B cell (primary cell): ENCODE data around the gene SNX17. TPM values are rescaled to one million over a fixed set of nuclear protein-coding genes. Genes with fewer than 3 reads are reported as not detected.

Experiments used
- ATAC-seq: fragments of 200-7000 bp; cut with Tn5 transposase; one replicate; pipeline ENCODE4 v1.10.0; 2021; ENCODE audit warnings: low read depth, mild to moderate bottlenecking, moderate number of reproducible peaks, moderate library complexity
- CTCF ChIA-PET: fragments of 350-600 bp; sonication (Branson Sonifier 250); formaldehyde crosslinking; loops from one replicate; lab custom pipeline; 2021; ENCODE audit warnings: antibody characterized with exemption, inconsistent platforms; lab: Charles Lee
- POLR2A ChIA-PET: fragments of 350-600 bp; sonication (Branson Sonifier 250); formaldehyde crosslinking; loops from one replicate; lab custom pipeline; 2021; ENCODE audit warnings: antibody characterized with exemption; lab: Charles Lee
- DNase-seq: peaks from one replicate; pipeline ENCODE4 v3.0.0; 2013
- H2AFZ ChIP-seq: 2 replicates; pipeline ENCODE4 v1.6.1; 2012; ENCODE audit warnings: mild to moderate bottlenecking, low read depth, low read length; ENCODE audit not compliant: insufficient read depth, poor library complexity, severe bottlenecking
- H3K27ac ChIP-seq, 2 donors: 1 replicate in 1 of 2; 2 replicates in 1 of 2; pipeline ENCODE4 v1.5.1; 2012 to 2013; ENCODE audit warnings: low read length in 2 of 2, mild to moderate bottlenecking in 2 of 2, moderate library complexity in 1 of 2
- H3K27me3 ChIP-seq, 4 experiments: fragments of 200-600 bp in 1 of 4; sonication (generic) in 1 of 4; replicated peaks in 1 of 4; 1 replicate in 2 of 4; 2 replicates in 2 of 4; pipeline versions ENCODE4 v1.6.1 to v1.7.0; 2013 to 2016; ENCODE audit warnings: low read length in 3 of 4, mild to moderate bottlenecking in 2 of 4, mixed read lengths in 1 of 4, moderate library complexity in 1 of 4; ENCODE audit not compliant: insufficient read depth in 4 of 4, control insufficient read depth in 3 of 4; ENCODE audit errors: control extremely low read depth in 1 of 4
- H3K36me3 ChIP-seq, 2 experiments: replicated peaks in 1 of 2; 1 replicate in 1 of 2; 2 replicates in 1 of 2; pipeline versions ENCODE4 v1.6.1 to v1.7.1; 2013; ENCODE audit warnings: low read length in 1 of 2; ENCODE audit not compliant: insufficient read depth in 2 of 2, control insufficient read depth in 1 of 2; ENCODE audit errors: control extremely low read depth in 1 of 2, extremely low read depth in 1 of 2
- H3K4me1 ChIP-seq, 2 donors: fragments of 200-600 bp in 1 of 2; sonication (generic) in 1 of 2; 1 replicate in 1 of 2; 2 replicates in 1 of 2; pipeline versions ENCODE4 v1.5.1 to v1.6.1; 2013 to 2017; ENCODE audit warnings: low read length in 2 of 2; ENCODE audit not compliant: control insufficient read depth in 2 of 2, insufficient read depth in 2 of 2
- H3K4me2 ChIP-seq: replicated peaks from 2 replicates; pipeline ENCODE3; 2012; ENCODE audit warnings: mild to moderate bottlenecking, low read depth, low read length; ENCODE audit not compliant: poor library complexity, severe bottlenecking
- H3K4me3 ChIP-seq, 5 experiments: fragments of 200-600 bp in 1 of 5; sonication (generic) in 1 of 5; 1 replicate in 3 of 5; 2 replicates in 2 of 5; pipeline versions ENCODE4 v1.5.1 to v1.7.0; 2011 to 2016; ENCODE audit warnings: low read length in 4 of 5, mild to moderate bottlenecking in 4 of 5, low read depth in 2 of 5, control low read depth in 1 of 5, moderate library complexity in 1 of 5; ENCODE audit not compliant: insufficient read depth in 1 of 5; ENCODE audit errors: control extremely low read depth in 1 of 5, extremely low read depth in 1 of 5
- H3K79me2 ChIP-seq: fragments of 200-600 bp; sonication (generic); one replicate; pipeline ENCODE4 v1.6.0; 2016; ENCODE audit warnings: low read length; ENCODE audit not compliant: control insufficient read depth, insufficient read depth
- H3K9ac ChIP-seq: fragments of 200-600 bp; sonication (generic); 2 replicates; pipeline ENCODE4 v1.6.1; 2017; ENCODE audit warnings: mild to moderate bottlenecking, low read length, moderate library complexity
- H3K9me3 ChIP-seq, 3 donors: one replicate each; pipeline versions ENCODE4 v1.6.1 to v1.7.1; 2013; ENCODE audit warnings: low read length in 2 of 3; ENCODE audit not compliant: control insufficient read depth in 2 of 3, insufficient read depth in 1 of 3; ENCODE audit errors: control extremely low read depth in 1 of 3
- H4K20me1 ChIP-seq: 2 replicates; pipeline ENCODE4 v1.6.0; 2012; ENCODE audit warnings: mild to moderate bottlenecking, low read length; ENCODE audit not compliant: insufficient read depth, control insufficient read depth, poor library complexity, severe bottlenecking
- H3K27ac Mint-ChIP-seq: one replicate; pipeline ENCODE4 v1.8.0; 2021; ENCODE audit warnings: mixed read lengths
- H3K27me3 Mint-ChIP-seq: one replicate; pipeline ENCODE4 v1.8.0; 2021; ENCODE audit warnings: mixed read lengths
- H3K4me1 Mint-ChIP-seq: one replicate; pipeline ENCODE4 v1.8.0; 2021; ENCODE audit warnings: mixed read lengths
- H3K4me3 Mint-ChIP-seq: one replicate; pipeline ENCODE4 v1.8.0; 2021; ENCODE audit warnings: mixed read lengths
- H3K9me3 Mint-ChIP-seq: one replicate; pipeline ENCODE4 v1.8.0; 2022; ENCODE audit warnings: mixed read lengths; ENCODE audit not compliant: insufficient read depth
- CTCF ChIP-seq: fragments of 200-600 bp; IDR thresholded peaks from one replicate; pipeline ENCODE4 v1.8.0; 2022; ENCODE audit warnings: antibody characterized with exemption, mild to moderate bottlenecking
- EZH2 ChIP-seq: IDR thresholded peaks from 2 replicates; pipeline ENCODE4 v1.6.1; 2012; ENCODE audit warnings: borderline replicate concordance, low read depth, mild to moderate bottlenecking, moderate library complexity, low read length; ENCODE audit not compliant: insufficient read depth, poor library complexity, severe bottlenecking
- WGBS: methylation state at CpG from one replicate; pipeline ENCODE4 v1.1.5; 2013; ENCODE audit warnings: missing lambda C conversion rate; ENCODE audit not compliant: insufficient coverage; 5-methylcytosine and 5-hydroxymethylcytosine counted together
- intact Hi-C: fragments of 100-400 bp; cut with micrococcal nuclease; formaldehyde crosslinking; loops from one replicate; pipeline ENCODE4 v1.10.0; 2022
- polyA plus RNA-seq: library from polyadenylated mRNA; depleted of rRNA; stranded (reverse); fragments of >200 nt; gene quantifications from 2 replicates; pipeline ENCODE4 v1.2.3, GENCODE V29; 2012
- total RNA-seq, 2 donors: library from RNA; stranded (reverse); fragments of 120-200 nt in 1 of 2; gene quantifications; 1 replicate in 1 of 2; 2 replicates in 1 of 2; pipeline versions ENCODE4 v1.2.3 to v1.2.4, GENCODE V29; 2013 to 2022

Gene SNX17
- total and polyA plus RNA-seq, 2 donors (not counting 1 experiment from before 2014, with no cell fraction given) = 103 to 158 TPM

GRCh38 chr2:27407798-27408491, 37.5 kb downstream of the SNX17 start:
- peak overlapping the region; percentile 97 for H3K9ac ChIP-seq
- intact Hi-C loops = loop anchor here (10.0 kb wide), 1 partner anchor 193 kb away; the partner anchor contains the start of genes ATRAID, CAD and SLC5A6
- DNase-seq = peak; percentile 52

More at GRCh38 chr2:27407798-27408491, 37.5 kb downstream of the SNX17 start:
- Mint-ChIP-seq H3K27ac (peak overlapping the region; percentile 61), H3K9me3 (no peaks in the 10 kb centered on the region), H3K4me3 (peak overlapping the region; percentile 87), H3K27me3 (peaks cover 12% of the 10 kb centered on the region), H3K4me1 (peaks cover 26% of the 10 kb centered on the region)
- Histone ChIP-seq H3K9me3 (no peaks in the 10 kb centered on the region), H3K4me2 (peak overlapping the region; percentile 78), H3K4me3 (peak overlapping the region in 2 of 5 experiments; percentile 95), H3K36me3 (peaks cover 0 to 7% of the 10 kb centered on the region in 2 experiments), H3K4me1 (peaks cover 15 to 22% of the 10 kb centered on the region in 2 donors), H2AFZ (no peak overlapping the region), H4K20me1 (peaks cover 22% of the 10 kb centered on the region), H3K79me2 (peaks cover 68% of the 10 kb centered on the region), H3K27ac (peak overlapping the region in 1 of 2 donors; percentile 77), H3K27me3 (no peaks in the 10 kb centered on the region)
- no peak for ATAC-seq
- 8% methylated on average over 6 of the region's 16 CpGs for WGBS
- TF ChIP-seq CTCF = no peak
- no peak for TF ChIP-seq EZH2
- POLR2A ChIA-PET = interaction anchor here (0.6 to 0.7 kb wide), 2 partner anchors 17 to 27 kb away, joined by 3 to 5 read pairs; no protein-coding TSS in a partner anchor
- CTCF ChIA-PET = interaction anchor here (0.6 kb wide), 1 partner anchor 22 kb away, joined by 3 read pairs; no protein-coding TSS in a partner anchor
